ENCODE measurements around the gene IZUMO1.

Gene IZUMO1

DNA sequence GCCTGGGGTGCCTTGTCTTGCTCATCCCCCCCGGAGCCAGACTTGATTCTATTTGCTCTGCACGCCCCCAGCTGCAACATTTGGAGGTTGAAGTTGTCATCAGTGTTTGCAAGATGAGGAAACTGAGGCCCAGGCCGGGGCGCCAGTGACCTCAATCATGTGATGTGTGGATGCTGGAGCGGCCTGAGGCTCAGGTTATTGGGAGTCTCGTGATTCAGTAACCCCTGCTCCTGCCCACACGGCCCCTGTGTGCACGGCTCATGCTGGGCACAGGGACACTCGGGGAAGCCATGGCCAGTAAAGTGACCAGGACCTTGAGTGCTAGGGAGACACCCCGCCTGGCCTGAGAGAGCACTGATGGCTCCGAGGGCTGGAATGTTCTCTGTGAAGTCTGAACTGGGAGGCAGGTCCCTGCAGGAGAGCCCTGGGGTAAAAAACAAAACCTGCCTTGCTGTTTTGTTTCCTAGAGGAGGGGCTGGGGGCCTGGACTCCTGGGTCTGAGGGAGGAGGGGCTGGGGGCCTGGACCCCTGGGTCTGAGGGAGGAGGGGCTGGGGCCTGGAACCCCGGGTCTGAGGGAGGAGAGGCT, 10.5 kb upstream of the IZUMO1 start:
- DNase-seq (ENCODE audit: low spot score), result no peak

DNA sequence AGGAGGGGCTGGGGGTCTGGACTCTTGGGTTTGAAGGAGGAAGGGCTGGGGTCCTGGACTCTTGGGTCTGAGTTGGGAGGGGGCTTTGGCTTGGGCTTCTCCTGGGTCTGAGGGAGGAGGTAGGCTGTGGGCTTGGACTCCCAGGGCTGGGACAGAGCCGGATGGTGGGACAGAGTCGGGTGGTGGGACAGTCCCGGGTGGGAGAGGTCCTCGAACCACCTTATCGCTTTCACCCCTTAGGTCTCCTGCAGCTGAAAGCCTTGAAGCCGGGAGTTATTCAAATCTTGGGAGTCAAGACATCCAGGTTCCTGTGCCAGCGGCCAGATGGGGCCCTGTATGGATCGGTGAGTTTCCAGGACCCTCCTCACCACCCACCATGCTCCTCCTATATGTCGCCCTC, 10.0 kb upstream of the IZUMO1 start:
- no peak for DNase-seq (ENCODE audit: low spot score)

DNA sequence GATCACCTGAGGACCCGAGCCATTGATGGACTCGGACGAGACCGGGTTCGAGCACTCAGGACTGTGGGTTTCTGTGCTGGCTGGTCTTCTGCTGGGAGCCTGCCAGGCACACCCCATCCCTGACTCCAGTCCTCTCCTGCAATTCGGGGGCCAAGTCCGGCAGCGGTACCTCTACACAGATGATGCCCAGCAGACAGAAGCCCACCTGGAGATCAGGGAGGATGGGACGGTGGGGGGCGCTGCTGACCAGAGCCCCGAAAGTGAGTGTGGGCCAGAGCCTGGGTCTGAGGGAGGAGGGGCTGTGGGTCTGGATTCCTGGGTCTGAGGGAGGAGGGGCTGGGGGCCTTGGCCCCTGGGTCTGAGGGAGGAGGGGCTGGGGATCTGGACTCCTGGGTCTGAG, 9.5 kb upstream of the IZUMO1 start:
- DNase-seq (ENCODE audit: low spot score), result no peak

DNA sequence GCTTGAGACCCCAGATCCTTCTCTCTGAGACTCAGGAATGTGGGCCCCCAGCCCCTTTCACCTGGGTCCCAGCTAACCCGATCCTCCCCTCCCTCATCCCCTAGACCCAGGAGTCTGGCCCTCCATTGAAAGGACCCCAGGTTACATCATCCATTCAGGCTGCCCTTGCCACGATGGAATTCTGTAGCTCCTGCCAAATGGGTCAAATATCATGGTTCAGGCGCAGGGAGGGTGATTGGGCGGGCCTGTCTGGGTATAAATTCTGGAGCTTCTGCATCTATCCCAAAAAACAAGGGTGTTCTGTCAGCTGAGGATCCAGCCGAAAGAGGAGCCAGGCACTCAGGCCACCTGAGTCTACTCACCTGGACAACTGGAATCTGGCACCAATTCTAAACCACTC, 9.1 kb upstream of the IZUMO1 start:
- DNase-seq (ENCODE audit: low spot score), result no peak

DNA sequence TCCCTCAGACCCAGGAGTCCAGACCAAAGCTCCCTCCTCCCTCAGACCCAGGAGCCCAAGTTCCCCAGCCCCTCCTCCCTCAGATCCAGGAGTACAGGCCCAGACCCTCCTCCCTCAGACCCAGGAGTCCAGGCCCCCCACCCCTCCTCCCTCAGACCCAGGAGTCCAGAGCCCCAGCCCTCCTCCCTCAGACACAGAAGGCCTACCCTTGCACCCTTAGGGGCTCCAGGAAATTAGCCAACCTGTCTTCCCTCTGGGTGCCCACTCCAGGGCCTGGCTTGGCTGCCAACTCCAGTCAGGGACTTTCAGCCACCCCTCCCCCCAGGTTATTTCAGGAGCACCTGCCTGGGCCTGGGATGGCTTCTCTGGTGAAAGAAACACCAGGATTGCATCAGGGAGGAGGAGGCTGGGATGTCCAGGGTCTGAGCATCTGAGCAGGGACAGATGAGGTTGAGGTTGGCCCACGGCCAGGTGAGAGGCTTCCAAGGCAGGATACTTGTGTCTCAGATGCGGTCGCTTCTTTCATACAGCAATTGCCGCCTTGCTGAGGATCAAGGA, 8.5 kb upstream of the IZUMO1 start, which contains the start of gene FGF21:
Gene FGF21 (plus strand): TSS at position 441 of the 558 bp plus-strand sequence. CDS start 713 bp downstream, outside the sequence.
- no peak for DNase-seq (ENCODE audit: low spot score)

DNA sequence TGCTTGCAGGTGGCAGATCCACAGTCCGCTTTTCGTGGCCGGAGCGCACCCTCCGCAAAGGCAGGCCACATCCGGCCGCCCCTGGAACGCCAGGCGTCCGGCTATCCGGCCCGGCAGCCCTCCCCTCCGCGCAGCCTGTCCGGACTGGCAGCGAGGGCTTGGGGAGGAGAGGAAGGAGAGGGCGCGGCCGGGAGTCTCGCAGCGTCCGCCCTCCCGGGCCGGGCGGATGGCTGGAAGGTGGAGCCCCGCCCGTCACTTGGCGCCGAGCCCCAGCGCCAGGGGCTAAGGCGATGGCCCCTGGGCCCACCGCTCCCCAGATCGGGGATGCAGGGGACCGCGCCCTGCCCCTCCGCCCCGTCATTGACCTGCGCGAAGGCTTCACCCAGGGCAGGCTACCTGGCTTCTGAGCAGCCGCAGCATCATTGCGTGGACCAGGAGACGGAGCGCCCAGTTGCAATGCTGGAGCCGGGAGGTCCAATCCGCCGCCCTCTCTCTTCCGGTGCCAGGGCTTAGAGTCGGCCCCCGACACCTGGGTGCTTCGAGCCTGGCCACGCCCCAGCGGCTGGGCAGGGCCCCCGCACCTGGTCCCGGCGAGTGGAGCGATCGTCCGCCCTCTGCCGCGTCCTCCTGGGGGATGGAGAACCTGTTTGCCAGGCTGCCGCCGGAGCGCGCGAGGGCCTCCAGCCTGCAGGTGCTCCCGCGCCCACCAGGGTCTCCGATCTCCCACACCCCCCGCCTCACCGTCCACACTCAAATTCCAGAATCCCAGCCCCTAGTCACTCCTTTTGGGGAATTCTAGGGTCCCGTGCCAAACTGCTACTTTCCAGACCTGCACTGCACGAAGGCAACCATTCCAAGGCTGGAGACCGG, 6.0 kb upstream of the IZUMO1 start, which contains the start of gene FUT1:
Gene FUT1 (minus strand): TSS at position 146 of the 870 bp plus-strand sequence. CDS start 1,360 bp downstream, outside the sequence.
- no peak for DNase-seq (ENCODE audit: low spot score)

DNA sequence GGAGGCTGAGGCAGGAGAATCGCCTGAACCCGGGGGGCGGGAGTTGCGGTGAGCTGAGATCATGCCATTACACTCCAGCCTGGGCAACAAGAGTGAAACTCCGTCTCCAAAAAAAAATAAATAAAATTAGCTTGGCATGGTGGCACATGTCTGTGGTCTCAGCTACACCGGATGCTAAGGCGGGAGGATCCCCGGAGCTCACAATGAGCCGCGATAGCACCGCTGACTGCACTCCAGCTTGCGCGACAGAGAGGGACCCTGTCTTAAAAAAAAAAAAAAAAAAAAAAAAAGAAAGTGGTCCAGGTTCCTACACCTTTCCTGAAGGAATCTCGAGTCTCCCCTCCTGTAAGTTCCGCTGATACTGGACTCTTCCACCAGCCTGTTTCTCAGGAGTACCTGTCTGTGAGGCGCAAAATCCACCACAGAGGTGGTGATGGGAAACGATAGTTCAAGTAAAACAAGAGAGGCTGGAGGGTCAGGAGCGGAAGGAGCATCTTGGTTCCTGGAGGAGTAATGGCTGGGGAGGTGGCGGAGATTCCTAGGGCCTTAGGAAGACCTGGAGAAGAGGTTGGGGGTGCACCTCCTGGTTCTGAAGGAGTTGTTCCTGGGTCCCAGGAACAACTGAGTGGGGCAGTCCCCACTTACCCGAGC, 5.3 kb upstream of the IZUMO1 start:
- DNase-seq (ENCODE audit: low spot score), result no peak

DNA sequence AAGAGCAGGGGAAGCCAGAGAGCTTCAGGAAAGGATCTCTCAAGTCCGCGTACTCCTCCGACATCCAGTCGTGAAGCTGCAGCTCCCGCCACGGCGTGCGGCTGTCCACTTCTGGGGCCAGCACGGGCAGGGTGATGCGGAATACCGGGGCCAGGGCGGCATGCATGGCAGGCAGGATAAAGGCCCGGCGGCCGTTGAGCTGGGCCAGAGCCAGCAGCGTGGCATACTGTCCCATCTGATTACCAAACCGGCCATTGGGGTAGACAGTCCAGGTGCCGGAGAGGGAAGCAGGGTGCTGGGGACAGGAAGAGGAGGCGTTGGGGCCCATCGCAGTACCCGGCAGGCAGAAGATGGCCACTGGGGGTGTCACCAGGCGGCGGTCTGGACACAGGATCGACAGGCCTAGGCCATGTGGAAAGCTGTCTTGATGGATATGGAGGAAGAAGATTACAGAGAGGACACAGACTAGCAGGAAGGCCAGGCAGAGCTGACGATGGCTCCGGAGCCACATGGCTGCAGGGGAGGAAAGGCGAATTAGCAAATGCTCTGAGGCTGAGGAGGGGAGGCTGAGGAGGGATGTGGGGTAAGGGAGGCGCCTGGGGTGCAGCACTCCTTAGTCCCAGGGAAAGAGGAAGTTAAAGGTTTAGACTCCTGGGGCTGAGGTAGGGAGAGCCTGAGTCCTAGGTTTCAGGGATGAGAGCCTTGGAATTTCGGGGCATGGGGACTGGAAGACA, 4.2 kb upstream of the IZUMO1 start:
- DNase-seq (ENCODE audit: low spot score), result no peak

DNA sequence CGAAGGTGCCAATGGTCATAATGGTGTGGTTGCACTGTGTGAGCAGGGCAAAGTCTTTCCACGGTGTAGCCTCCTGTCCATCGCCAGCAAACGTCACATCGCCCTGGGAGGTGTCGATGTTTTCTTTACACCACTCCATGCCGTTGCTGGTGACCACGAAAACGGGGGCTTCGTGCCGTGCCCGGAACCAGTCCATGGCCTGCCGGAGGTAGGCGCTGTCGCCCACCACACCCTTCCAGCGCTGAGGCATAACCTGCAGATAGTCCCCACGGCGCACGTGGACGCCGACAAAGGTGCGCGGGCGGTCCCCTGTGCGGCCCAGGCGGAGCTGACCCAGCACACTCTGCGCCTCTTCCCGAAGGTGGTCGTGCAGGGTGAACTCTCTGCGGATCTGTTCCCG, 3.6 kb upstream of the IZUMO1 start:
- no peak for DNase-seq (ENCODE audit: low spot score)

DNA sequence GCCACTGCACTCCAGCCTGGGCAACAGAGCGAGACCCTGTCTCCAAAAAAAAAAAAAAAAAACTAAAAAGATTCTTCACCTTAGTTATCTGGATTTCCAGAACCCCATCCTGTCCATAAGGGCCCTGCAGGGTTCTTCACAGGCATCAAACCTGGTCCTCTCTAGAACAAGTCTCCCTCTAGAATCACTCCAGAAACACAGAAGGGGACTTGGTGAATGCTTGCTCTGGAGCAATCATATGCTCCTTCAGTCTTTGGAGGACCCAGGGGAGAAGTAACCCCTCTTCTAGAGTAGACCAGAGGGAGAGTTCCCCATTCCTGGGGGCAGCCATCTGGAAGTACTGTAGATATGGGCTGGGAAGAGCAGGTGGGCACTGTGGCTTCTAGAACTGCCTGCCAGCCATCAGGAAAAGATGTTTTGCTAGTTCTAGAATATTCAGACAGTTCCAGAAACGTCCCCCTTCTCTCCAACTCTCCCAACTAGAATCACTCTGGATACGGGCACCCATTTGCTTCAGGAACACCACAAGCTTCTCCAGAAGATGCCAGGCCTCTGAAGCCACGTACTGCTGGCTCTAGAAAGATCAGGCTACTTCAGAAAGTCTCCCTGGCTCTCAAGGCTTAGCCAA, 3.0 kb upstream of the IZUMO1 start:
- DNase-seq (ENCODE audit: low spot score), result no peak

DNA sequence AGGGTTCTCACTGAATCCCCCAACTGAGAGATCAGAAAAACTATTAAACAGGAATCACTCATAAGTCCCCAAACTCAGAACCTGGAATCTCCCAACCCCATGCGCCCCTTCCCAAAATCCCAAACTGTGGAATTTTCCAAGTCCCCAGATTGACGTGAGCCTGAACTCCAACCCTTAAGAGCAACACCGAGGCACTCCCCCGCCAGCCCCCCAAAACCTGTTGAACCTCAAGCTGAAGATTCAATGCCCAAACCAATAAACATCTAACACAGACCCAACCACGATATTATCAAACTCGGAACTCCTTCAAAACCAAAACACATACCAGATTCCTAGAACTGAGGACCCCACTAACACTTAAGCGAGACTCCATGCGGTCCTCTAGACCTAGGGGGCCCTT, 599 bp downstream of the IZUMO1 start:
- DNase-seq (ENCODE audit: low spot score), result no peak

DNA sequence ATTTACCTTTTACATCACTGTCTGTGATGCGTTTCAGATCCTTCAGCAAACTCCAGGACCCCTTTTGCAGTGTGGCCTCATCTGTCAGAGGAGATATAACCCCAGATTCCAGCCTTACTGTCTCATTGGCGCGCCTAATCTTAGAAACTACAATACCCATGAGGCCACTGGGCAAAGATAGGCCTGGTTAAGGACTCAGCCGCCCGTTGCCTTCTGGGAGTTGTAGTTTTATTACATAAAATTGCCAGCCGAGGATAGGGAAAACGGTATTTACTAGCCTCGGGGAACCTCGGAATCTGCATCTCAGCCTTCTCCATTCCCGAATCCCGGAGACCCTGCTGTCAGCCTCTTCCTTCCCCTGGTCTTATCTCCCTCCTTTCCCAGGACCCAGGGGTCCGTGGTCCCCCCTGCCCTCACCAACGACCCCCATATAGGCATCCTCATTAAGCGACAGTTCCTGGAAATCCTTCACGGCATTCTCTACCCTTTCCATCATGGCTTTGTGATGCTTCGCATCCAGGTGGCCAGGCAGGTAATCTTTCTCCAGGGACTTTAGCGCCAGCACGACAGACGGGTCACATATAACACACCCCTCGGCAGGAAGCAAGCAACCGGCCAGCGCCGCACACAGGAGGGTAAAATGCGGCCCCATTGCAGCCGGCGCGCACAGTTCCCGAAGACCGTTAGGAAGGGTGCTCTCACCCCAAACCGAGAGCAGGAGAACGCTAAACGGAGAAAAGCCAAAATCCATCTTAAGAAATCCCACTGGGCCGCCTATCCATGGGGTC, 1.3 kb downstream of the IZUMO1 start:
- peak; percentile 77 for DNase-seq (ENCODE audit: low spot score)

DNA sequence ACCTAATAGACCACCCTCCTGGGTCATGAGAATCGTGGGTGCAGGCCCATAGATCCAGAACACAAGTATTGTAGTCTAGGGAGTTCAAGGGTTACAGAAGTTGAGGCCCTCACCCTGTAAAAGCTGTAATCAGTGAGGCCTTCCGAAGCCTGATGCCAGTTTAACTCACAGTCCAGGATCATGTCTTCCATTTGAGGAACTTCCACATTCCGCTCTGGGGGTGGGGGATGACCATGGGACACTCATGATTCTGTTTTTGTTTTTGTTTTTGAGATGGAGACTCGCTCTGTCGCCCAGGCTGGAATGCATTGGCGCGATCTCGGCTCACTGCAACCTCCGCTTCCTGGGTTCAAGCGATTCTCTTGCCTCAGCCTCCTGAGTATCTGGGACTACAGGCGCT, 4.6 kb downstream of the IZUMO1 start:
- DNase-seq (ENCODE audit: low spot score), result no peak

DNA sequence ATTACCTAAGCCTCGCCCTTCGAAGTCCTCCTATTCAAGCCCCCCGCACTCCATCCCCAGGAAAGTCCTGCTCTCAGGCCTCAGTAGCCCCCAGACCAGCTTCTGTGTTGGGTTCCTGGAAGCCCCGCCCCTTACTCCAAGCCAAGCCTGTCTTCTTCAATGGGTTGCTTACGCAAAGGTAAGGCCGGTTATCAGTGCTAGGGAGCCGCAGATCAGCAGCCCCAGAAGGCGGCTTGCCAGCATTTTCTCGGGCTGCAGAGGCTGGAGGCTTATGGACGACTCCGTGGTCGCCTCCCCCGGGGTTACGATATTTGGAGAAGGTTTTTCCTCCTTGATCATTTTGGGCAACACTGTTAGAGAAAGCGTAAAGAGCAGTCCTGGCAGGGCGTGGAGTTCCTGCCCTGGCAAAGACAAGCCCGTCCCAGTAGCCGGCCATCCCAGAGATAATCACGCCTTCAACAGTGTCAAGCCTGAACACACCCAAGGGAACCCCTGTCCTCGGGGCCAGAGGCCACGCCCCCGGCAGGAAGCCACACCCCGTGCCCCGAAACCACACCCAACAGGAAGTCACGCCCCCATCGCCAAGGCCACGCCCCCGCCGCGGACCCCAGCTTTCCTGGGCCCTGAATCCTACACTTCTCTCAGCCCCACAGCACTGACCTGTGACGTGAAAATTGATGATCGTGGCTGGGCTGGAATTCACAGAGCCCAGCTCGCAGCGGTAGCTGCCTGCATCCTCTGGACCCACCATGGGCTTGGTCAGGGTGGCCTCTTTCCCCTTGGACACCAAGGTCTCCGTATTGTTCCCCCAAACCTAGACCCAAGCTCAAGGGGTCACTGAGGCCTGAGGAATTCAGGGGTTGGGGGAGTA, 5.3 kb downstream of the IZUMO1 start:
- peak; percentile 75 for DNase-seq (ENCODE audit: low spot score)

DNA sequence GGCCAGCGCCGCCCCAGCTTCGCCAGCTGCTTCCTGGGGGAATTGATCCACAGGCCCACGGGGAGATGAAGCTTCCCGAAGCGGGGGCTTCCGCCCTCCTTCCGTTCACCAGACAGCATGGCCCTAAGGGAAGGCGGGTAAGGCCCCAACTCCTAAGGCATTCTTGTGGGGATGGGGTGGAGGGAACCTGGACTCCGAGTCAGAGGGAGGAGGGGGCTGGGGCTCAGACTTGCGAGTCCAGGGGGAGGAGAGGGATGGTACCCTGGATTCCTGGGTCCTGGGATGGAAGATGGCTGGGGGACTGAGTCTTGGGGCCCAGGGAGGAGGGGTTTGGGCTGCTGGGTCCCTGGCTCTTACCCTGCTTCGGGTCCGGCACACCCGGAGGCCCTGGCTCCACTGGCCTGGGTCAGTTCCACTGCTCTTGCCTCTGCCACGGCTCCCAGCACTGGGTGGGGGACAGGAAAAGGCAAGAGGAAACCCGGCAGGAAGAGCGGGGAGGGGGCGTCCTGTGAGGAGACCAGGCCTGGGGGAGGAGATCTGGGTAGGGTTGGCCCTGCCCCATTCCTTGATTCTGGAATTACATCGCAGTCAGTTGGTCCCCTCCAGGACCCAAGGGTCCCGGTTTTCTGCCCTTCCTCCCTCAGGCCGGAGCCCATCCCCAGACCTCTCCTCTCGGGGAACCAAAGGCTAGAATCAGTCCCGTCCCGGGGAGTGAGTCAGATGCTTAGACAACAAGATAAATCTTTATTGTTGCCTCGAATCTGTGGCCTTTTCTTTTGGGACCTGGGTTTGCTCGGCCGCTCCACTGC, 6.3 kb downstream of the IZUMO1 start, which contains the start of gene RASIP1:
Gene RASIP1 (minus strand): TSS at position 447 of the 809 bp plus-strand sequence. CDS start 328 bp downstream, at position 119.
- DNase-seq (ENCODE audit: low spot score), result no peak

DNA sequence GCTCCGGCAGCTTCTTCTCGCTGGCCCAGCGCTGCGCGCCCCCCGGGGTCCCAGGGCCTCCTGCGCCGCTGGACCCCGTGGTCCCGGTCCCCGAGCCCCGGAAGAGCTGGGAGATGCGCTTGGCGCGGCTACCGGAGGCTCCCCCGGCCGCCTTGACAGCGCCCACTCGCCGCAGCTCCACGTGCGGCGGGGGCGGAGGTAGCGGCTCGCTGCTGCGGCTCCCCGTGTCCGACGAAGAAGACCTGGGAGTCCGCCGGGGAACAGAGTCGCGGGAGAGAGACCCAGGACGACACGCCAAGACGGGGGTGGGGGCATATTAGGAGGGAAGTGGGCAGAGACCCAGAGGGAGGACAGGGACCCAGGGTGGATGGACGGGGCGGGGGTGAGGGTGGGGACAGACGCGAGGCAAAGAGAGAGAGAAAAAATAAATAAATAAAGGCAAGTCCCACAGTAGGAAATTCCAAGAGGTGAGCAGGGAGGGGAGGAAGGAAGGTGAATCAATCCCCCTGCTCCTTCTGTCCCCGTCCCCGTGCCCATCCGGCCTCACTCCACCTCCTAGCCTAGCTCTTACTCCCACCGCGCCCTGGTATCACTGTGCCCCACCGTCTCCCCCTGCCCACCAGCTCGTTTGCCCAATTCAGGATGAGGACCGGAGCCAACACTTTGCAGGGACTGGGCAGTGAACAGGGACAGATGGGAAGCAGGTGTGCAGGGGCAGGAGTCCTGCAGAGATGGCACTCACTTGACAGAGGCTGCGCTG, 7.1 kb downstream of the IZUMO1 start:
- DNase-seq (ENCODE audit: low spot score), result no peak

DNA sequence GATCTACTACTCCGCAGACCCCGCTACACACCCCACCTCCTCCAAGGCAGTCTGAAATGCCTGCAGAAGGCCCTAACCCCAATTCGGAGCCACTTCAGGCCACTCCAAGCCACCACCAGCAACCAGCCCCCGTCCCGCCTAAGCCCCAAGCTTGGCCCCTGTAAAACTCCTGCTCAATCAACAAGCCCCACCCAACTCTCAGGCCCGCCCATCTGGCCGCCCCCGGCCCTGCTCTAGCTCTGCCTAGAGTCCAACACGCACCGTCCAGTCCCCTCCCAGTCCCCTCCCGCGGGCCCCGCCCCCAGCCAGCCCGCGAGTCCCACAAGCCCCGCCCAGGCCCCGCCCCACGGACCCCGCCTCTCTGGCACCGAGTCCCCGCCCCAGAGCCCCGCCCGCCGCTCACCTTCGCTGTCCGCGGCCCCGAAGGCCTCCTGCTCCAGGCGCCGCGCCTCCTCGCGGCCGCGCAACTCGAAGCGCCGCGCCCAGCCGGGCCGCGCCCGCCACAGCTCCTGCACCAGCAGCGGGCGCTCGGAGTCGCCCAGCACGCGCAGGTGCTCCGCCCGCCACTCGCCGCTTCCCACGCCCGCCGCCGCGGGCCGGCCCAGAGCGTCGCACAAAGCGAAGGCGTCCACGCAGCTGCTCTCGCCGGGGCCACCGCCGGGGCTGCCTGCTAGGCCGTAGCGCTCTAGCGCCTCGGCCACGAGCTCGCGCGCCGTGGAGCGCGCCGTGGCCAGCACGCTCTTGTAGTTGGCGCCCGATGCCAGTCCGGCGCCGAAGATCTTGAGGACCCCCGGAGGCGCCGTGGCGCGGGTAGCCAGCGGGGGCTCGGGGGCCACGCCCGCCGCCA, 7.9 kb downstream of the IZUMO1 start:
- DNase-seq (ENCODE audit: low spot score), result peak; percentile 97

Data from HuH-7 (cell line).